Measurements from ENCODE around the gene VPS52.

Gene VPS52, protein sequence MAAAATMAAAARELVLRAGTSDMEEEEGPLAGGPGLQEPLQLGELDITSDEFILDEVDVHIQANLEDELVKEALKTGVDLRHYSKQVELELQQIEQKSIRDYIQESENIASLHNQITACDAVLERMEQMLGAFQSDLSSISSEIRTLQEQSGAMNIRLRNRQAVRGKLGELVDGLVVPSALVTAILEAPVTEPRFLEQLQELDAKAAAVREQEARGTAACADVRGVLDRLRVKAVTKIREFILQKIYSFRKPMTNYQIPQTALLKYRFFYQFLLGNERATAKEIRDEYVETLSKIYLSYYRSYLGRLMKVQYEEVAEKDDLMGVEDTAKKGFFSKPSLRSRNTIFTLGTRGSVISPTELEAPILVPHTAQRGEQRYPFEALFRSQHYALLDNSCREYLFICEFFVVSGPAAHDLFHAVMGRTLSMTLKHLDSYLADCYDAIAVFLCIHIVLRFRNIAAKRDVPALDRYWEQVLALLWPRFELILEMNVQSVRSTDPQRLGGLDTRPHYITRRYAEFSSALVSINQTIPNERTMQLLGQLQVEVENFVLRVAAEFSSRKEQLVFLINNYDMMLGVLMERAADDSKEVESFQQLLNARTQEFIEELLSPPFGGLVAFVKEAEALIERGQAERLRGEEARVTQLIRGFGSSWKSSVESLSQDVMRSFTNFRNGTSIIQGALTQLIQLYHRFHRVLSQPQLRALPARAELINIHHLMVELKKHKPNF

DNA sequence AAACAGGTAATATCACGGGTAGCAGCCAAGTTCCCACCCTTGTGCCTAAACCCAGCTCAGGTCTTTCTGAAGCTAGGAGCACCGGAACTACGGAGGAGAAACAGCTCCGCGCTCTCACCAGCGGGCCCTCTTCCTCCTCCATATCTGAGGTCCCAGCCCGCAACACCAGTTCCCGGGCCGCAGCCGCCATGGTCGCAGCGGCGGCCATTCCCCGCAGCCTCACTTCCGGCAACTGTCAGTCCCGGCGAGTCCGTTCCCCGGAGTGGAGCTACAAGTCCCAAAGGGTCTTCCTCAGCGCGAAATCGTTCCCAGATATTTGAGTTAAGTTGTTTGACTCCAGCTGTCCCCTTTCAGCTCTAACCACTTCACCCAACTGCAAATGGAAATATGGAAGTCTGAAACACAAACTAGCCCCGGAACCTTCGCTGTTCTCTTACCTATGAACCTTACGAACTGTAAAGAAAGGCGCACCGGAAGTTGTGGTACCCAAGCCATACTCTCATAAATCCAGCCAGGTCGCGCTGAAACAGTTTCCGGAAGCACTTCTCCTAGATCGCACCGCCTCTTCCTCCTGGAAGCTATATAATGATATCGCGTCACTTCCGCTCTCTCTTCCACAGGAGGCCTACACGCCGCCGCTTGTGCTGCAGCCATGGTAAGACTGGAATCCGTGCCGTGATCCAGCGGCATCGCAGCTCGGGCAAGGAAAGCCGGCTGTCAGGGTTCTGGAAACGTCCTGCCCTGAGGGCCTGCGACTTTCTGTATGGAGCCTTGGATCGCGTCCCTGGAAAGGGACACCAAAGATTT, at the start of gene VPS52, which contains the start of gene RPS18:
Gene VPS52 (minus strand): TSS at position 409 of the 807 bp plus-strand sequence. CDS start 201 bp downstream, at position 208.
Gene RPS18 (plus strand): TSS at position 608 of the 807 bp plus-strand sequence. CDS start 45 bp downstream, at position 653.
- Mint-ChIP-seq H3K4me3 (peak within 1 kb of the TSS; percentile 96), H3K36me3 (ENCODE audit: low read depth) (peaks cover 61% of the 10 kb centered on the region), H3K4me1 (ENCODE audit: low read depth) (peaks cover 42% of the 10 kb centered on the region), H3K9me3 (no peaks in the 10 kb centered on the region), H3K27me3 (ENCODE audit: low read depth) (no peaks in the 10 kb centered on the region), H3K27ac (peak within 1 kb of the TSS; percentile 98)

DNA sequence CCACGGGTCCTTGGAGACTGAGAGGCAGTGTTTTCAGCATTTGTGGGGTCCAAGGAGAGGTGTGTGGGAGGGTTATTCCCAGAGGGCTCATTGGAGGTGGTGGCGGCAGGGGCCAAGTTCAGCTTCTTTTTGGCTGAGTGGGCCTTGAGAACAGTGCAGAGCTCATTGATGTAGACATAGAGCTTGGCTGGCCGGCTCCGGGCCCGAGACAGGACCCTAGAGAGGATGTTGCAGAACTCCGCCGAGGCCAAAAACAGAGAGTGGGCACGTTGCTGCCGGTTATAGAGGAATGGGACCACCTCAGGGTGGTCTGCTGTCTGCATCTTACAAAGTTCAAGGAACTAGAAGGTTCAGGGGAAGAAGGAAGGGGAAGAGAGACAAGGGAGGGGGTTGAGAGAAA, 49.6 kb upstream of the VPS52 start:
- H3K4me1 Mint-ChIP-seq (ENCODE audit: low read depth) = peaks cover 51% of the 10 kb centered on the region
- H3K4me3 Mint-ChIP-seq = peak overlapping the region; percentile 82
- no peaks in the 10 kb centered on the region for H3K27me3 Mint-ChIP-seq (ENCODE audit: low read depth)
- H3K27ac Mint-ChIP-seq = peak overlapping the region; percentile 66
- peaks cover 44% of the 10 kb centered on the region for H3K36me3 Mint-ChIP-seq (ENCODE audit: low read depth)
- no peaks in the 10 kb centered on the region for H3K9me3 Mint-ChIP-seq

DNA sequence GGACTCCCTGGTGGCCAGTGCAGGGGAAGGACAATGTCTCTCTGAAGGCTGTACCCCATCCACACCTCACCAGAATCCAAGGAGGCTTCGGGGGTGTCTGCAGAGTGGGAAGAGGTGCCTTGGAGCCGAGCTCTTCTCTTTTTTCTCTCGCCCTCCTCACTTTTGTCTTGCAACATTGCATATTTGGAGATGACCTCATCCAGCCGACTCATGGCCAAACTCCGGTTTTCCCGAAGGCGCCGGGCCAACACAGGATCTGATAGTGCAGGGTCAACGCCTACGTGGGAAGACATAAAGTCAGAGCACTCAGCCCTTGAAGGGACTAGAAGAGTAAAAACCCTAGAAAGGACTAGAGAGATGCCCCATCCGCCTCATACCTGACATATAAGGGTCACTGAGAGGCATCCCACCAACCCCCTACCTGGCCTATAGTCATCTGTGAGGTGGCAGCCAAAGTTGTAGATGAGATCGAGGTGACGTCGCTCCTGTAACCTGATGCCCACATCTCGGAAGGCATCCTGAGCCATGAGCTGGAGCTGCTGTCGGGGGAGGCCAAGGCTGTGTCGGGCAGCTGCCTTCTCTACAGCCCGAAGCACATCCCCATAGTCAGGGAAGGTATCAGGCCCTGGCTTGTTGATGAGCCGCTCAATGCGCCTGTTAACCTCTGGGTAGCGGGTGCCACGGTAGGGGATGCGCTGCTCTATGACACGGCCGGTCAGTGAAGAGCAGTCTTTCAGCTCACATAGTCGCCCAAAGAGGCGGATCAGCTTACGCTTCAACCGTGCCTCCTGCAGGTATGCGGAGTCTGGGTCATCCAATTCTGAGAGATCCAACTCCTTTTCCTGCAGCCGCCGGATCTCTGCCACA, 48.9 kb upstream of the VPS52 start:
- Mint-ChIP-seq H3K36me3 (ENCODE audit: low read depth) (peaks cover 48% of the 10 kb centered on the region), H3K4me3 (peak overlapping the region; percentile 99), H3K9me3 (no peaks in the 10 kb centered on the region), H3K27ac (peak overlapping the region; percentile 22), H3K27me3 (ENCODE audit: low read depth) (no peaks in the 10 kb centered on the region), H3K4me1 (ENCODE audit: low read depth) (peaks cover 55% of the 10 kb centered on the region)

DNA sequence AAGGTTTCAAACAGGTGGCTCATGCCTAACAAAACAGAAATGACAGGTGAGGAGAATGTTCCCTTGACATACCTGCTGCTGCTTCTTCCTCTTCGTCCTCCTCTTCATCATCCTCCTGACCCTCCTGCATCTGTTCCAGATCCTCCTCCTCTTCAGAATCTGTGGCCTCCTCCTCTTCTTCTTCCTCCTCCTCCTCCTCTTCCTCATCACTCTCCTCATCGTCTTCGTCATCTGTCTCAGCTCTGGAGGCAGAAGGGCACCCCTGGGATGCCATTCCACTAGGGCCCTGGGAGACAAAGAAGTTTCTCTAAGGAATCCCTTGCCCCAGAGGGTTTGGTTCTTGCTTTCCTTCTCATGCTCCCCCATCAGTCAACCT, 48.3 kb upstream of the VPS52 start:
- H3K27ac Mint-ChIP-seq = peak overlapping the region; percentile 62
- H3K36me3 Mint-ChIP-seq (ENCODE audit: low read depth) = peaks cover 48% of the 10 kb centered on the region
- peak overlapping the region; percentile 99 for H3K4me3 Mint-ChIP-seq
- H3K27me3 Mint-ChIP-seq (ENCODE audit: low read depth) = no peaks in the 10 kb centered on the region
- H3K4me1 Mint-ChIP-seq (ENCODE audit: low read depth) = peaks cover 57% of the 10 kb centered on the region
- H3K9me3 Mint-ChIP-seq = no peaks in the 10 kb centered on the region

DNA sequence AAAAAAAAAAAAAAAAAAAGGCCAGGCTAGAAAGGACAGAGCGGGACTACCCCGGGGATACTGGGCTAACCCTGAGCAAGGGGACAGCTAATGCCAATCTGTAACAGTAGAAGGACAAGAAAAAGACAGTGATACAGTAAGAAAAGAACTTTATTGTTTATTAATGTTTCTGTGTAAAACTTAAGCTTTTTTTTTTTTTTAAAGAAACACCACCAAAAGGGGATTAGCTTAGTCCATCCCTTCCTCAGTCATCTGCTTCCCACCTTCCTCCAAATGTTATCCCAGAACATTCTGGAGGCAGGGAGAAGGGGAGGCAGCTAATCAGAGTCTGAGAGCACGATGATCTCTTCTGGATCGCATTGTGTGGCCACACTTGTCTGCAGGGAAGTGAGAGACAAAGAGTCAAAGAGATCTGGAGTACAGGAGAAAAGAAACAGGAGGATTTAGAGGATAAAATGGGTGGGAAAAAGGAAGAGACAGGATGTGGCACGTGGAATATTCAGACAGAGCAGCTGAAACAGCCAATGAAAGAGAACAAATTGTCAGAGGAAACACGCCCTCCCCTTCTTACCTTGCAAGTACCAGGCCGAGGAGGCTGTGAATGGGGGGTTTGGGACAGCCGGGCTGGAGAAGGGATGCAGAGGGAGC, 46.9 kb upstream of the VPS52 start:
- peaks cover 55% of the 10 kb centered on the region for H3K36me3 Mint-ChIP-seq (ENCODE audit: low read depth)
- H3K4me3 Mint-ChIP-seq = peak overlapping the region; percentile 99
- H3K4me1 Mint-ChIP-seq (ENCODE audit: low read depth) = peaks cover 56% of the 10 kb centered on the region
- H3K27me3 Mint-ChIP-seq (ENCODE audit: low read depth) = no peaks in the 10 kb centered on the region
- peak overlapping the region; percentile 95 for H3K27ac Mint-ChIP-seq
- no peaks in the 10 kb centered on the region for H3K9me3 Mint-ChIP-seq

DNA sequence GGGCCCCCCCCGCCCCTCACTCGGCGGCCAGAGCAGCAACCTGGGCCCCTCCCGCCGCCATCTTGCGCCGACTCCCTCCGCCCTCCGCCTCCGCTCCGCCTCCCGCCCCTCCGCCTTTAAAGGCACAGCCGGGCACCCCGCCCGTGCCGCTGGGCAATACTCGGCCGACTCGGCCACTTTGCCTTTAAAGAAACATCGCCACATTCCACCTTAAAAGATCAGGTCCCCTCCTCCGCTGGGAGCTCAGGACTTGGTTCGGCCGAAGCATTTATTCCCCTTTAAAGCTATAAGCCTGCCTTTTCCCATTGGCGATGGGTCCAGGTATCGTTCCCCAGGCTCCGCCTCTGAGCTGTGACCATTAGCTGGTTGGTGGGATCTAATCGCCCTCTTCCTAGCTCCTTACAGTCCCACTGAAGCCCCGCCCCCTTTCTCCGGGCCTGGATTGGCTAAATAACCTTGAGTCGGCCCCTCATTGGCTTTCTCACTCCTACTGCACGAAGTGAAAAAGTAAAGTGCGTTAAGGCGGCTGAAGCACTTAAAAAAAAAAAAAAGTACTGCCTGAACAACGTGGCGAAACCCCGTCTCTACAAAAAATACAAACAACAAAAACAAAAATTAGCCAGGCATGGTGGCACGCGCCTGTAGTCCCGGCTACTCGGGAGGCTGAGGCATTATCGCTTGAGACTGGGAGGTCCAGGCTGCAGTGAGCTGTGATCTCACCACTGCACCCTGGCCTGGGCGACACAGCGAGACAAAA, 46.2 kb upstream of the VPS52 start, which contains the start of gene ZBTB22:
Gene ZBTB22 (minus strand): TSS at position 76 of the 757 bp plus-strand sequence. CDS start 828 bp downstream, outside the sequence.
- Mint-ChIP-seq H3K36me3 (ENCODE audit: low read depth) (peaks cover 62% of the 10 kb centered on the region), H3K27ac (peak within 1 kb of the TSS; percentile 95), H3K4me3 (peak within 1 kb of the TSS; percentile 99), H3K4me1 (ENCODE audit: low read depth) (peaks cover 53% of the 10 kb centered on the region), H3K27me3 (ENCODE audit: low read depth) (no peaks in the 10 kb centered on the region), H3K9me3 (no peaks in the 10 kb centered on the region)

DNA sequence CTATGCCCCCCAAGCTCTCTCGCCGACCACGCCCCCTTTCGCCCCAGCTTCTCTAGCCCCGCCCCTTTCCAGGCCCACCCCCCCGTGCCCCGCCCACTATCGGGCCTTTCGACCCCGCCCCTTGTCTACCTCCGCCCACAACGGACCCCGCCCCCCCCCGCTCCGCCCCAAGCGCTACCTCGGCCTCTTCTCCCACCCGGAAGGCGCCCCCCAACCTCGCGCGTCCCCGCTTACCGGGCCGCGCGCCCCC, 45.7 kb upstream of the VPS52 start:
- Mint-ChIP-seq H3K9me3 (no peaks in the 10 kb centered on the region), H3K27ac (peak overlapping the region; percentile 45), H3K36me3 (ENCODE audit: low read depth) (peaks cover 65% of the 10 kb centered on the region), H3K4me3 (peak overlapping the region; percentile 99), H3K4me1 (ENCODE audit: low read depth) (peaks cover 56% of the 10 kb centered on the region), H3K27me3 (ENCODE audit: low read depth) (no peaks in the 10 kb centered on the region)

DNA sequence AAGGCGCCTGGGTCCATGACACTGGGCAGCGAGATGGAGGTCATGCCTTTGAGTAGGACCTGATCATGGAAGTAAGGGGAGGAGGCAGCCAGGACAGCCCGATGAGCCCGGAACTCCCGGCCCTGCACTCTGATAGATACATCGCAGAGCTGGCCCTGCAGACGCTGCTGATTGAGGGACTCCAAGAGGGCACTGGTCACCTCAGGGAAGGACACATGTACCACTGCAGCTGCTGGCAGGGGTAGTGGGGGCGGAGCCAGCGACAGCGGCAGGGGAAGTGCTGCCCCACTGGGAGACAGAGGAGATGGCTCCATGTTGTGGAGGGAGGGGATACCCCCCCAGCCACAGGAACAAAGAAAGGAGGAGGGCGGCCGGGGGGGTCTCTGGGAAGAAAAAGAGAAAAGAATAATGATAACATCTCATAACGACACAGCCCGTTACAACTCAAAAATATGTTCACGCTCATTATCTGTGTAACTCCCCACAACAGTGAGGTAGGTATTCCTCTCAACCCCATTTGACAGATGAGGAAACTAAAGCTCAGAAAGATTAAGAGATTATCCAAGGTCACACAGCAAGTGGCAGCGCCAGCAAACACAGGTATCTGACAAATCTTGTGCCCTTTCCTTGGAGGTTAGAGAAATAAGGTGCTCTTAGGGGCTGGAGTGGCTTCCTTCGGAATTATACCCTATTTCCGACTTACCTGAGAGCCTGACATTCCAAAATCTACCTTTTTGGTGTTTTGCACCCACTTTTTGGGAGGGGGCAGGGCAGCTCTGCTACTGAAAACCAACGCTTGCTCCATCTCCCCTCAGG, 45.1 kb upstream of the VPS52 start:
- Mint-ChIP-seq H3K27ac (peak overlapping the region; percentile 45), H3K4me1 (ENCODE audit: low read depth) (peaks cover 57% of the 10 kb centered on the region), H3K9me3 (no peaks in the 10 kb centered on the region), H3K36me3 (ENCODE audit: low read depth) (peaks cover 65% of the 10 kb centered on the region), H3K4me3 (peak overlapping the region; percentile 99), H3K27me3 (ENCODE audit: low read depth) (no peaks in the 10 kb centered on the region)

DNA sequence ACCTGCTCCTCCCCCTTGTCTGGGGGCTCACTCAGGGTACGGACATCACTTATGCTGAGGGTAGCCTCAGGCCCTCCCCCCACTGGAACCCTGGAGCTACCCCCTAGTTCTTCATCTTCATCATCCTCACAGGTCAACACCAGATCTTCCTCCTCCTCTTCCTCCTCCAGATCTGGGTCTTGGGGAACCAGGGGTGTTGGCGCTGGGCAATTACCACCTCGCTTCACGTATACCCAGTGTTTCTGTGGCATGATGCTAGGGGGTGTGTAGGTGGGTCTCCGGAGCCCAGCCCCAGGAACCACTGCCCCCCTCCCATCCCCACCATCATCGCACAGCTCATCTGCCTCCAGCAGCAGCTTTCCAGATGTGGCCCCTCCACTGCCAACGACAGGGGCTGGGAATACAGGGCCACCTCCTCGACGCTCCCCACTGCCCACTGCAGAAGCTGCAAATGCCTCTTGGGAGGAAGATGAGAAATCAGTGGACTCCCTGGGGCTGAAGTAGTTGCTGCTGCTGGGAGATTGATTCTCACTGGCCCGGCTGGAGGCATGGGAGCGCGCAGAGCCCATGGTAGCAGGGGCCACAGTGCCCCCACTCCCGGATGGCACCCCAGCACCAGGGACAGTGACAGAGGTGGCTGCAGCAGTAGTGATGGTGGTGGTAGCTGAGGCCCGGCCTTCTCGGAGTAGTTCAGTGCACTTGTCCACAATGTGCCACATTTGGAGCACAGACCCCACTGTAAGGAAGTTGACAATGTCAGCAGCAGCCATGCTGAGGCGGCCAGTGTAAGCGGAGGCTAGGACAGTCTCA, 44.3 kb upstream of the VPS52 start:
- Mint-ChIP-seq H3K27me3 (ENCODE audit: low read depth) (no peaks in the 10 kb centered on the region), H3K27ac (peak overlapping the region; percentile 63), H3K9me3 (no peaks in the 10 kb centered on the region), H3K4me1 (ENCODE audit: low read depth) (peaks cover 57% of the 10 kb centered on the region), H3K4me3 (peak overlapping the region; percentile 99), H3K36me3 (ENCODE audit: low read depth) (peaks cover 64% of the 10 kb centered on the region)

DNA sequence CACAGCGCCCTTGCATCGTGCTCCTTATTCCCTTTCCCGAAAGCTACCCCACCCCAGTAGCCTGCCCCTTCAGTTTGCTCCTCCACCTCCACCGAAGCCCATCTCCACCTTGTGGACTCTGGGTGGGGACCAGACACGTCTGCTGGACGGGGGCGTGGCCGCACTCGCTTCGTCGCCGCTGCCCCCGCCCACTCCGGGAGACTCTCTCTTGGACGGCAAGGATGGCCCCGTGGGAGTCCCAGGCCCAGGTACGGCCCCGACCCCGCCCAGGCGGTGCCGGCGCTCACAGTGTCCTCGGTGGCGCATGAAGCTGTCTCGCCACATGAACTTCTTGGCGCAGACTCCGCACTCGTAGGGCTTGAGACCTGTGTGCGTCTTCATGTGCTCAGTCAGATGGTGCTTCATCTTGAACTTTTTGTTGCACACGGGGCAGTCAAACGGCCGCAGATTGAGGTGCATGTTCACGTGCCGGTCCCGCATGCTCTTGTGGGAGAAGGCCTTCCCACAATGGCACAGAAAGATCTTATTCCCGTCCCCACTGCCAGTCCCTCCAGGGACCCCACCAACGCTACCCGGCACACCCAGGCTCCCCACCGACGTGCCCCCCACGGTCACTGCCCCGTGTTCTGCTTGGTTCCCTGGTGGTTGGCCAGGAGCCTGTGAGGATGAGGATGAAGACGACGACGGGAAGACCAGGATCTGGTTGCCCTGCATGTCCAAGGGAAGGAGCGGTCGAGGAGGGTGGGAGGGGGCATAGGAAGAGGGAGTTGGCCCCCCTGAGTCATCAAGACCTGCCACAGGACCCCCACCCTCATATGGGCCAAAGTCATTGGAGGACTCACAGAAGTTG, 43.5 kb upstream of the VPS52 start:
- peak overlapping the region; percentile 99 for H3K4me3 Mint-ChIP-seq
- H3K36me3 Mint-ChIP-seq (ENCODE audit: low read depth) = peaks cover 59% of the 10 kb centered on the region
- H3K4me1 Mint-ChIP-seq (ENCODE audit: low read depth) = peaks cover 55% of the 10 kb centered on the region
- no peaks in the 10 kb centered on the region for H3K27me3 Mint-ChIP-seq (ENCODE audit: low read depth)
- H3K27ac Mint-ChIP-seq = peak overlapping the region; percentile 98
- no peaks in the 10 kb centered on the region for H3K9me3 Mint-ChIP-seq

DNA sequence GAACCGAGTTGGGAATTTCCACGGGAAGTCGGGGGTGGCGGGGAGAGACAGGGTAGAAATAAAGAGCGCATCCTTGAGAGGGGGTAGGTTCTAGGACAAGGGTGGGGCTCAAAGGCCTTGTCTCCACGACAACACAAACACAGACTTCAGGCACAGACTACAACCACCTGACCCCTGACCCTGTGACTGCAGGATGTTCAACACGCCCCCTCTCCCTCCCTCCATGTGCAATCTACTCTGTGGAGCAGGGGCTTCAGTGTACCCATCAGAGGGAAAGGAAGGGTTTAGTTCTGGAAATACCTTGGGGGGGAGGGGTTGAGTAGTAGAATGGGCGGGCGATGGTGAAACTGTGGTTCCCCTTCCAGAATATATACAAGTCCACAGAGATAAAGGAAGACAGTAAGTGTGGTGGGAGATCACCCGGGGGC, 42.9 kb upstream of the VPS52 start:
- Mint-ChIP-seq H3K4me1 (ENCODE audit: low read depth) (peaks cover 49% of the 10 kb centered on the region), H3K27ac (peak overlapping the region; percentile 98), H3K36me3 (ENCODE audit: low read depth) (peaks cover 52% of the 10 kb centered on the region), H3K4me3 (peak overlapping the region; percentile 98), H3K9me3 (no peaks in the 10 kb centered on the region), H3K27me3 (ENCODE audit: low read depth) (no peaks in the 10 kb centered on the region)

Measured in T-helper 1 cell treated with Interleukin-12 subunit alpha and Interleukin-12 subunit beta and Interleukin-4 antibody, amounts not matched to agents 30 μg/mL and 1 μg/mL, for 36 hours (primary cell).